Chondrocyte (in vitro differentiated cells): ENCODE measurements around the gene KIF4A. TPM values are rescaled to one million over a fixed set of nuclear protein-coding genes. Genes with fewer than 3 reads are reported as not detected.
"Not testable (repeated sequence)": the region's sequence is repeated elsewhere in the genome, so short reads cannot be mapped to it uniquely, and the experiment has no call there.

Source experiments
- DNase-seq: peaks from one replicate; pipeline ENCODE4 v3.0.0; 2021; ENCODE audit warnings: mixed read lengths, low spot score
- H3K27ac Mint-ChIP-seq: one replicate; pipeline ENCODE4 v1.8.0; 2021; ENCODE audit warnings: mild to moderate bottlenecking, moderate library complexity, mixed read lengths; ENCODE audit not compliant: unreplicated experiment
- H3K27me3 Mint-ChIP-seq: 2 replicates; pipeline ENCODE4 v1.8.0; 2021; ENCODE audit warnings: low read depth, mixed read lengths
- H3K36me3 Mint-ChIP-seq: 2 replicates; pipeline ENCODE4 v1.8.0; 2021; ENCODE audit warnings: low read depth, mixed read lengths
- H3K4me1 Mint-ChIP-seq: 2 replicates; pipeline ENCODE4 v1.8.0; 2021; ENCODE audit warnings: low read depth, mild to moderate bottlenecking, mixed read lengths
- H3K4me3 Mint-ChIP-seq: one replicate; pipeline ENCODE4 v1.8.0; 2021; ENCODE audit warnings: mild to moderate bottlenecking, moderate library complexity, mixed read lengths; ENCODE audit not compliant: unreplicated experiment
- H3K9me3 Mint-ChIP-seq: 2 replicates; pipeline ENCODE4 v1.8.0; 2021; ENCODE audit warnings: low read depth, mixed read lengths
- CTCF ChIP-seq: fragments of 200-600 bp; sonication (generic); IDR thresholded peaks from 2 replicates; pipeline ENCODE4 v1.5.0; 2021; ENCODE audit warnings: antibody characterized with exemption, mild to moderate bottlenecking, moderate library complexity
- total RNA-seq: library from RNA; stranded (reverse); gene quantifications from 3 replicates; pipeline ENCODE4 v1.2.1, GENCODE V29; 2021

Gene KIF4A
- total RNA-seq, 1 donor from 2014 or later = 5.9 TPM

- H3K4me3 Mint-ChIP-seq = no peak overlapping the region
- H3K27me3 Mint-ChIP-seq = no peaks in the 10 kb centered on the region
Observed at GRCh38 chrX:70292788-70293187, 2.9 kb downstream of the KIF4A start.

GRCh38 chrX:70293621-70294020 is 3.7 kb downstream of the KIF4A start:
- Mint-ChIP-seq H3K4me3 (no peak overlapping the region), H3K27ac (no peak overlapping the region), H3K4me1 (peaks cover 16% of the 10 kb centered on the region), H3K27me3 (no peaks in the 10 kb centered on the region), H3K36me3 (no peaks in the 10 kb centered on the region), H3K9me3 (no peaks in the 10 kb centered on the region)
- TF ChIP-seq CTCF = no peak
- no peak for DNase-seq

More at GRCh38 chrX:70292788-70293187, 2.9 kb downstream of the KIF4A start:
- Mint-ChIP-seq H3K36me3 (no peaks in the 10 kb centered on the region), H3K4me1 (peaks cover 16% of the 10 kb centered on the region), H3K27ac (no peak overlapping the region), H3K9me3 (peaks cover 3% of the 10 kb centered on the region)
- DNase-seq = no peak
- peak; percentile 33 for TF ChIP-seq CTCF

GRCh38 chrX:70301716-70302115 is 11.8 kb downstream of the KIF4A start:
- Mint-ChIP-seq H3K4me3 (no peak overlapping the region), H3K27me3 (no peaks in the 10 kb centered on the region), H3K27ac (peak overlapping the region; percentile 69), H3K9me3 (peaks cover 3% of the 10 kb centered on the region), H3K4me1 (no peaks in the 10 kb centered on the region), H3K36me3 (no peaks in the 10 kb centered on the region)
- no peak for TF ChIP-seq CTCF
- DNase-seq = no peak

- DNase-seq = no peak
- H3K27ac Mint-ChIP-seq = no peak overlapping the region
- no peak for TF ChIP-seq CTCF
Observed at GRCh38 chrX:70313503-70313902, 23.6 kb downstream of the KIF4A start.

GRCh38 chrX:70322784-70323183 is 32.9 kb downstream of the KIF4A start:
- TF ChIP-seq CTCF = no peak
- no peak for DNase-seq
- H3K36me3 Mint-ChIP-seq = no peaks in the 10 kb centered on the region
- no peak overlapping the region for H3K4me3 Mint-ChIP-seq
- no peaks in the 10 kb centered on the region for H3K27me3 Mint-ChIP-seq
- H3K9me3 Mint-ChIP-seq = peaks cover 3% of the 10 kb centered on the region
- no peaks in the 10 kb centered on the region for H3K4me1 Mint-ChIP-seq
- H3K27ac Mint-ChIP-seq = no peak overlapping the region

More at GRCh38 chrX:70313503-70313902, 23.6 kb downstream of the KIF4A start:
- Mint-ChIP-seq H3K4me3 (no peak overlapping the region), H3K27me3 (no peaks in the 10 kb centered on the region), H3K9me3 (peaks cover 10% of the 10 kb centered on the region), H3K36me3 (no peaks in the 10 kb centered on the region), H3K4me1 (no peaks in the 10 kb centered on the region)

- H3K36me3 Mint-ChIP-seq, DNase-seq, H3K4me3 Mint-ChIP-seq, H3K27ac Mint-ChIP-seq, H3K4me1 Mint-ChIP-seq, H3K9me3 Mint-ChIP-seq, H3K27me3 Mint-ChIP-seq: not testable (repeated sequence)
Observed at GRCh38 chrX:70323628-70324027, 33.7 kb downstream of the KIF4A start.
